Esophagus squamous epithelium (tissue), 4 donors: ENCODE results near the gene VSNL1.

Experiments used
- POLR2A ChIP-seq, 4 donors: fragments of 450-650 bp; IDR thresholded peaks; one replicate each; pipeline ENCODE4 v1.6.1; 2017; ENCODE audit warnings: antibody characterized with exemption in 4 of 4, mild to moderate bottlenecking in 4 of 4, moderate library complexity in 3 of 4
- TF ChIP-seq, protein P1 (sequence below), 6 experiments: fragments of 450-650 bp in 4 of 6; fragments of 200-600 bp in 2 of 6; sonication (generic) in 2 of 6; IDR thresholded peaks; one replicate each; pipeline ENCODE4 v1.5.1; 2016 to 2019; ENCODE audit warnings: antibody characterized with exemption in 6 of 6, mild to moderate bottlenecking in 4 of 6, moderate library complexity in 4 of 6

DNA sequence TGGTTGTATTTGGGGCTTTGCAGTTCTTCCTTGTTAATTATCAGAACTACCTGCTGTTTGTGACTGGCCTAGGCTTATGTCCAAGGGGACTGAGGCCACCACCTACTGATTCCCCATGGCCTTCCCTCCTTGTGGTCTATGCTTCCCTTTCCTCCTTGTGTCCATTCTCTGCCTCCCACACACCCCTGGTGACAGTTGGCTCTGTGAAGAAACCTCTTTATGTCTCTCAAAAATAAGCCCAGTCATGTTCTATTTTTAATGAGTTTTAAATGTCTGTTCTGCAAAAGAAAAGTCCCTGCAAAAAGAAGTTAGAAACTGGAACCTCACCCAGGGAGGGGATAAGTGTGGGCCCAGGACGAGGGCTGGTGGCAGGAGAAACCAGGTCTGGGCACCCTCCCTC lies 108.1 kb downstream of the VSNL1 start:
- TF ChIP-seq, protein P1, sequence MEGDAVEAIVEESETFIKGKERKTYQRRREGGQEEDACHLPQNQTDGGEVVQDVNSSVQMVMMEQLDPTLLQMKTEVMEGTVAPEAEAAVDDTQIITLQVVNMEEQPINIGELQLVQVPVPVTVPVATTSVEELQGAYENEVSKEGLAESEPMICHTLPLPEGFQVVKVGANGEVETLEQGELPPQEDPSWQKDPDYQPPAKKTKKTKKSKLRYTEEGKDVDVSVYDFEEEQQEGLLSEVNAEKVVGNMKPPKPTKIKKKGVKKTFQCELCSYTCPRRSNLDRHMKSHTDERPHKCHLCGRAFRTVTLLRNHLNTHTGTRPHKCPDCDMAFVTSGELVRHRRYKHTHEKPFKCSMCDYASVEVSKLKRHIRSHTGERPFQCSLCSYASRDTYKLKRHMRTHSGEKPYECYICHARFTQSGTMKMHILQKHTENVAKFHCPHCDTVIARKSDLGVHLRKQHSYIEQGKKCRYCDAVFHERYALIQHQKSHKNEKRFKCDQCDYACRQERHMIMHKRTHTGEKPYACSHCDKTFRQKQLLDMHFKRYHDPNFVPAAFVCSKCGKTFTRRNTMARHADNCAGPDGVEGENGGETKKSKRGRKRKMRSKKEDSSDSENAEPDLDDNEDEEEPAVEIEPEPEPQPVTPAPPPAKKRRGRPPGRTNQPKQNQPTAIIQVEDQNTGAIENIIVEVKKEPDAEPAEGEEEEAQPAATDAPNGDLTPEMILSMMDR (IDR thresholded peaks at IDR 0.05), result no peak
- TF ChIP-seq POLR2A (IDR thresholded peaks at IDR 0.05), result no peak
